Suppressor macrophage treated with lipopolysaccharide for 1 hour (primary cell): Measurements from ENCODE around the gene TMSB15B.
"Not testable (repeated sequence)": the region's sequence is repeated elsewhere in the genome, so short reads cannot be mapped to it uniquely, and the experiment has no call there.

Experiments
- DNase-seq, 3 donors: peaks; one replicate each; pipeline ENCODE4 v3.0.0-alpha.2; 2020 to 2022

The TMSB15B gene

DNA sequence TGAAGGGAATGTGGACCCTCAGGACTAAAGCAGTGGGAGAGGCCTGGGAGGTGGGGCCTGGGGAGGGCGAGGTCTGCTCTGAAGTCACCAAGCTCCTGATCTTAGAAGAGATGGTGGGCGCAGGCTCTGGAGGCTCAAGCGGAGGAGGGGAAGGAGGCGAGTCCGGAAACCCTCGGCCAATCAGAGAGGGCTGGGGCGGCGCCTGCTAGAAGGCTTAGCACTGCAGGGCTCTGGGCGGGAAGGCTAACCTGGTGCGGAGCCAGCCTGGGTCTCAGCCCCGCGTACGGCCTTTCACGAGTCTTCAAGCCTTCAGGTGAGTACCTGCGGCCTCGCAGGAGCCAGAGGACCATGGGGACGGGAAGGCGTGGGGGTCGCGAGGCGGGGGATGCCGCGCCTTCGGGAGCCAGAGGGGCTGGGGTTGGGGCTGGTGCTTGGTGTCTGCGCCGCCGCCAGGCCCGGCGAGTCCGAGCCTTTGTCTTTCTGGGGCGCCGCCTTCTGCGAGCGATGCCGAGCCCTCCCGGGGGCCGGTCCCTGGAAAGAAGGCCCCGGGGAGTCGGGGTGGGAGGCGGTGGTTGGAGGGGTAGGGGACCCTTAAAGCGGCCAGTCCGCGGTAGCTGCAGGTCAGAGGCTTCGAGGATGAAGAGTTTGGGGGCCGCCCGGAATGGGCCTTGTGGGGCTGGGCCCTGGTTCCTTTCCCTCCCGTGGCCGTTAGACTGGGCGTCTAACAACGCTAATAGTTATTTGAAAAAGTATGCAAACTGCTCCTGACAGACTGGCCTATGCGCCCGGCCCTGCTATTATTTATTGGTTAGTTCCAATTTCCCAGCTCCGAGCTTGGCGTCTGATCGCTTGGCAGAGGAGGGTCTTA, at the start of gene TMSB15B:
Gene TMSB15B, plus strand, starts transcription at position 217 of the 868 bp plus-strand sequence.
- not testable (repeated sequence) for DNase-seq

DNA sequence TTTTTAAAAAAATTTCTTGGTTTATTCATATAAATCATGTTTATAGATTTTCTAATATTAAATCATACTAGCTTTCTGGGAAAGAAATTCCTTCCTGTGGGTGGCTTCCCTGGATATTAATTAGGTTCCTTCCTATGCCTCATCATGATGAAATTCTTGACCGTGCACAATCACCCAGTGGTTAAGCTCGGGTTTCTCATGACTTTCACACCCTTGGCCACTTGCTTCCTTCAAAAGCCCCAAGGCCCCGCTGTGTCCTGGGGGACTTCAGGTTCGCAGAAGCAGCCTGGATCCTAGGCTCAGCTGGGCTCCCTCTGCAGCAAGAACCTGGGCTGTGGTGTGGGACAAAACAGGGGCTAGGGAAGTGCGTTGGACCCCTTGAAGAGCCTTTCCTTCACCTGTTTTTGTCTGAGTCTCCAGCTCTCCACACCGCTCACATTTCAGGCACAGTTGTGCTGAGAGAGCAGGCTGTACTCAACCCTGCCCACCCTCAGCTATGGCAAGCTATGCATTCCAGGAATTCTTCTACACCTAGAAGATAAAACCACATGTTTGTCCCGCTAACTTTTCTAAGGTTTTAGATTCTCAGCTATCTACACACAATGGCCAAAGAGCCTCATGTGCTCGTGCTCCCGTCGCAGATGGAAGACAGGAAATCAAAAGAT, 48.9 kb upstream of the TMSB15B start:
- no peak for DNase-seq

DNA sequence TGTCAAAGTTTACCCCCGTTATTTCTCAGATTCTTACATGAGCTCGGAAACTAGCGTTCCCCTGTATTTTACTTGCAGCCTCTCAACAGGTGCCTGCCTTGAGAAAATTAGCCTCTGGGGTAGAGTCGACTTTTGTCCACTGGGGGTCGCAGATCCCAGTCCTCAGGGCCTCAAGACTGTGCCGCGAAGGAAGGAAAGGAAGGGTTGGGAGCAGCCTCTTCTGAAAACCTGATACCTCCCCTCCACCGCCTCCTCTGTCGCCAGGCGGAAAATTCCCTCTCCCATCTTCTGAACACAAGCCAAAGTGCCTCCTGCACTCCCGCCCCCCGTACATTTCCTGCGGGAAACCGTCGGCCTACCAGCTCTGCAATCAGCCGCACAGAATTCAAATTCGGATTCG, 44.4 kb upstream of the TMSB15B start:
- peak; percentile 29 to 61 (median 48) for DNase-seq

DNA sequence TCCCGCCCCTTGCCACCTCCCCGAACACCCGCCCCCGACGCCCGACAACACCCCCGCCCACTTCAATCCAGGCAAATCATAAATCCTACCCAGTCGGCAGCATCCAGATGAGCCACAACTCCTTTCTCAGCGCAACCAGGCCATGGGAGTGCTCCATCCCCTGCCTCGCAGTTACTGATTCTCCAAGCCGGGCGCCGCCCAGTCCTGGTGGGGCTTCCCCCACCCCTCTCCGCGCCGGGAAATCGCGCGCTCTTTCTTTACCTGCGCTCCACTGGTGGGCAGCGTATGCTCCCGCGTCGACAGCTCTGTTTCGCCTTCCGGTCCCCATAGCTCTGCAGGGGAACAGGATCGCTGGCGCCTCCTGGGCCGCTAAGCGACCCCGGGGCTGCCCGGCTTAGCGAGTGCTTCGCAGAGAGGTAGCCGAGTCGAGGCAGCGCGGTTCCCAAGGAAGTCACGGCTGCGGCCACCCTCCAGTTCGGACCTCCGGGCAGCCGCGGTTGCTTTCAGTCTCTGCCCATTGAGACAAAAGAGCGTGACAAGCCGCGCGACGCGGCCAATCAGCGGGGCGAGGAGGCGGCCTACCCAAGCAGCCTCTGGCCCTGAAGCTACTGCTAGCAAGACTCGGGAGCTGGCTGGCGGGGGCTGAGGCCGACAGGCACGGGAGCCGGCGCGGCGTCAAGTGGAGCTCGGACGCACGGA, 43.7 kb upstream of the TMSB15B start:
- peak; percentile 60 to 70 (median 69) for DNase-seq

DNA sequence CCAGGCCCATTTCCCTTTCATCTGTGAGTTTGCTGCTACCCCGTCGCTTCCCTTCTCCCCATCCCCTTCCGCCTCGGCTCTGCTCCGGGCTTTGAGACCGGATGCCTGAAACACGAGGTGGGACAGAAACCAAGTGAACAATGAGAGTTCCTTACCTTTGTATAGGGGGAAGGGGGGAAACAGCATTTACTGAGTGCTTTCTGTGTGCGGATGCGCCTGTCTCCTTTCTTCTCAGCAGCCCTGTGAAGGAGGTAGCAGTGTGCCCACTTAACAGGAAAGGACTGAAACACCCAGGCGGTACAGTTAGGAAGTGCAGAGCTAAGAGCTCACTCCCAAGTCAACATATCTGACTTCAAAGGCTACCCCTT, 43.2 kb upstream of the TMSB15B start:
- peak in 2 of 3 donors; percentile 13 to 18 for DNase-seq

DNA sequence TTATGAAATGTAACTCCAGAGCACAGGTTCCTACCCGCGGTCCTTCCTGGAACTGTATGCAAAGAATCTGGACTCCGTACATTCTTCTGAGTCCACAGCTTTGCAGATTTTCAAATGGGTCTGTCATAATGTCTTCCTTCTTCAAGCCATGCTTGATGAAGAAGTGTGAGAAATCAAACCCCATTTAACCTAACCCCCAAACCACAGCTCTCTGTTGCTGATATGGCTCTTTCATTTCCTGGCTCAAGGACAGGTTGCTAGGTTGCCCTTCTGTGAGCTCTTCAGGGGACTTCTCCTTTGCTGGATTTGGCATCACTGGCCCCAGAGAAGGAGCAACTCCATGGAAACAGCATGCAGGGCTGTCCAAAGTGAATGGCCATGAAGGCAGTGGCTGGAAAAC, 41.9 kb upstream of the TMSB15B start:
- not testable (repeated sequence) for DNase-seq

DNA sequence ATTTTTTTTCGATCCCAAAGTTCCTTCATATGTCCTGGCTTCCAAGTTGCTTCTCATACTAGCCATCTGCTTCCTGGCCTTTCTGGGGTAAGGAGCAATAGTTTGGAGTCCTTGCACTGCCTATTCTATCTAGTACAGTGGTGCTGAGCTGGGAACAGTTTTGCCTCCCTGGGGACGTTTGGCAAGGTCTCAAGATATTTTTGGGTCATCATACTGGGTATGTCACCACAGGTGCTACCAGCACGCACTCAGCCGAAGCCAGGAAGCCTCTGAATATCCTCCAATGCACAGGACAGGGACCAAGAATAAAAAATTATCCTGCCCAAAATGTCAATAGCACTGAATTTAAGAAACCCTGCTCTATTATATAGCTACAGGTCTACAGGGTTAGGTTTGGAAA, 35.4 kb upstream of the TMSB15B start:
- no peak for DNase-seq

DNA sequence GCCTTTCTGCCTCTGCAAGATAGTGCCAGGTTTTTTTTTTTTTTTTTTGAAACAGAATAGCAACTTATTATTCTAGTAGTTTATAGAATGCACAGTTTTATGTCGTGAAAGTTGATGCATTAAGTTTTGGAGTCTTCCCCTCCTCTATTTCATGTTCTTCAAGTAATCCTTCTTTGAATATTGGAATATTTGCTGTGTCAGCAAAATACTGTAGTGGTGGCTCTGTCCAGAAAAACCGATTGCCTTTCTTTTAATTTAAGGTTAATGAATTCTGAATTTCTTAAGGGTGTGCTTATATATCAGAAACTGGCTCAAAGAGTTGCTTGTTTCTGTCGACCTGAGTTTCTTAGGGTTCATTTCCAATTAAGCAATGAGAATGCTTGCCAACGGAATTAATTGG, 34.8 kb upstream of the TMSB15B start:
- DNase-seq: no peak

DNA sequence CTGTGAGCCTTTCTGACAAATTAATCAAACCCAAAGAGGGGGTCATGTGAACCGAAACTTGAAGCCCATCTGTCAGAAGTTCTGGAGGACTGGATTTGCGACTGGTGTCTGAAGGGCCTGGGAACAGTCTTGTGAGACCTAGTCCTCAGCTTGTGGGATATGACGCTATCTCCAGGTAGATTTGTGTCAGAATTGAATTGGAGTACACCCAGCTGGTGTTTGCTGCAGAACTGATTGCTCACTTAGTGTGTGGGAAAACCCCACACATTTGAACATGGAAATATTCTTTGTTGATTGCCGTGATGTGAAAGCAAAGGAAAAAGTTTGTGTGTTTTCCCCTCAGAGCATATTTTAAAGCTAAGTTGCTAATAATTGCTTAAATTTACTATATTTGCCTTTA, 30.3 kb upstream of the TMSB15B start:
- DNase-seq: no peak

DNA sequence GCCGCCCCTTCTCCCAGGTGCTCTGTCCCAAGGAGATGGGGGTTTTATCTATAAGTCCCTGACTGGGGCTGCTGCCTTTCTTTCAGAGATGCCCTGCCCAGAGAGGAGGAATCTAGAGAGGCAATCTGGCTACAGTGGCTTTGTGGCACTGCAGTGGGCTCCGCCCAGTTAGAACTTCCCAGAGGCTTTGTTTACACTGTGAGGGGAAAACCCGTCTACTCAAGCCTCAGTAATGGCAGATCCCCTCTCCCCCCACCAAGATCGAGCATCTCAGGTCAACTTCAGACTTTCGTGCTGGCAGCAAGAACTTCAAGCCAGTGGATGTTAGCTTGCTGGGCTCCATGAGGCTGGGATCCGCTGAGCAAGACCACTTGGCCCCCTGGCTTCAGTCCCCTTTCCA, 22.2 kb upstream of the TMSB15B start:
- DNase-seq: peak in 1 of 3 donors; percentile 2

DNA sequence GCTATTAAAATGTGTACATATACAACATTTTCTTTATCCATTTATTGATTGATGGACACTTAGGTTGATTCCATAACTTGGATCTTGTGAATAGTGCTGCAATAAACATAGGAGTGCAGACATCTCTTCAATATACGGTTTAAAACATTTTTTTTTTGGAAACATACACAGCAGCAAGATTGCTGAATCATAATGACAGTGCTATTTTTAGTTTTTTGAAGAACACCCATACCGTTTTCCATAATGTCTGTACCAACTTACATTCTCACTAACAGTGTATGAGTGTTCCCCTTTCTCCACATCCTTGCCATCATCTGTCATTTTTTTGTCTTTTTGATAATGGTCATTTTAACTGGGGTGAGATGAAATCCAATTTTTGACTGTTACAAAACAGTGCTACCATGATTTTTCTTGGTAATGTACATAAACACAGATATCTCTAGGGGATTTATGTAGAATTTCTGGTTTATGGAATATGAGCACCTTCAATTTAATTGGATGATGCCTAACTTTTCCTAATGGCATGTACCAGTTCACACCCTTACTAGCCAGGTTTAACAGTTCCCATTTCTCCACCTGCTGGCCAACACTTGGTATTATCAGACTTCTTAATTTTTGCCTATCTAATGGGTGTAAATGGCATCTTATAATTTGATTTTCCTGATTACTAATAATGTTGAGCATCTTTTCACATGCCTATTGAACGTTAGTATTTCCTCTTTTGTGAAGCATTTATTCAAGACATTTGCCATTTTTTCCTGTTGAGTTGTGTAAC, 21.0 kb upstream of the TMSB15B start:
- DNase-seq: peak; percentile 26 to 38 (median 36)

DNA sequence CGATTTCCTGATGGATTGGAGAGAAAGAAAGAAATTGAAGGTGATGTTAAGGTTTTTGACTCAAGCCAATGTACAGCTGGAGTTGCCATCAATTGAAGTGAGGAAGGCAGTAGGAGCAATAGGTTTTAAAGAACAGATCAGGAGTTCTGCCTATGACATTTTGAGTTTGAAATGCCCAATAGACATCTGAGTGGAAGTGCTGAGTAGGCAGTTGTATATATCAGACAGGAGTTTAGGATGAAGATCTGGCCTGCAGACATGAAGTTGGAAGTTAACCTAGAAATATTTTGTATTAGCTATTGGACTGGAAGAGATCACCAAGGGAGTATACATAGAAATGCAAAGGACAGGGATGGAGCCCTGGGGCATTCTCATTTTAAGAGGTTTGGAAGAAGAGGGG, 12.9 kb upstream of the TMSB15B start:
- DNase-seq: no peak

DNA sequence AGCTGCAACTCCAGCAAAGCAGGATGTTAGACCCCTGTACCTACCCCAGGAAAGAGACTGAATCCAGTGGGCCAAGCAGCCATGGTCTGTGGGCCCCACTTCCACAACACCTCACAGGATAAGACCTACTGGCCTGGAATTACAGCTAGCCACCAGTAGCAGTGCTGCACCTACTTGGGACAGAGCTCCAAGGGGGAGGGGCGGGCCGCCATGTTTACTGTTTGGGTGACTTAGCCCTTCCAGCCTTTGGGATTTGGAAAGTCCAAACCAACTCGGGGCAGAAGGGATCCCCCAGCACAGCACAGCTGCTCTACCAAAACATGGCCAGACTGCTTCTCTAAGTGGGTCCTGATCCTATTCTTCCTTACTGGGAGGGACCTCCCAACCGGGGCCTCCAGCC, 9.1 kb upstream of the TMSB15B start:
- DNase-seq: no peak

DNA sequence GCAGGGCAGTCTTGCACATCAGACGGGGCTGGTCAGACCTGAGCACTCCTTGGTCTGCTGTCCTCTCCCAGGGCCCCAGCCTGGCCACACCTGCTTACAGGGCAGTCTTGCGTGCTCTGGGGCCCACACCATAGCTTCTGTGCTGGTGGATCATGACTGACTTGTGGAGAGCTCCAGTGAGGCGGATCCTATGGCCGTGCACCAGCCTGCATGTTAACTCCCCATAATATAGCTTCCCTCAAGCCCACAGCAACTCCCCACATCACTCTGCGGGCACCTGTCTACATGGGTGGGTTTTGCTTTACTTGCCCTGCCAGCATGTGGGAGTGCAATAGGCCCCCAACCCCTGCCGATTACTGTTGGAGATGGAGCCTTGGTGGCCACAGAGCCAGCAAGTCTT, 8.2 kb upstream of the TMSB15B start:
- no peak for DNase-seq

DNA sequence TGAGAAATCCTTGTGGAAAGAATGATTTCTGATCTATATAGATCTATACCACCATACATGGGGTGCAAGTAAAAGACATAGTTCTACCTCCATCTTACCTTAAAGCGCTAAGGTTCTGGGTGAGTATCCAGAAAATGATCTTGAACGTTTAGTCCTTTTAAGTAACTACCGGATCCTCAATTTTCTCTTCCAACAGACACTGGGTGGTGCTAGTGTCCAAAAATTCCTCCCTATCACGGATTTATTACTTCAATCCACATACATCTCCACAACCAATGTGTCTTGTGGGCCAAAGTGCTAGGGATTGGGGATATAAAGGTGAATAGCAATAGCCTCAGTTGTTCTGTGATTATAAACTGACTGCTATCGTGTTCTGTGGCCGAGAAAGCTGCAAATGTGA, 1.8 kb upstream of the TMSB15B start:
- DNase-seq: not testable (repeated sequence)

DNA sequence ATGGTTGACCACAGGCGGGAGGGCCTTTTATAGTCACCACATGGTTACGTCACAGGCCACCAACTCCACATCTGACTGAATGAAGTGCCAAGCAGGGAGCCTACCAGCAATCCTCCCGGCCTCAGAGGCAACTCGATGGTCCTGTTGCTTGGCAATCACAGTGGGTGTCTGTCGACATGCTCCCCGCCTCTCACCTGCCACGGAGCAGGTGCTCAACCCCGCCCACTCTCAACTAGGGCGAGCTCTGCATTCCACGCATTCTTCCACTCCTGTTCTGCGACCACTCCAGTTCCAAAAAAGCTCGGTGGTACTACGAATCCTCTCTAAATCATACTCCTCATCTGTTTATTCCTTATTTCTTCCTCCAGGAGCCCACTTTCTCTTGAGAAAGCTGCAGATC, 21.1 kb downstream of the TMSB15B start:
- not testable (repeated sequence) for DNase-seq

DNA sequence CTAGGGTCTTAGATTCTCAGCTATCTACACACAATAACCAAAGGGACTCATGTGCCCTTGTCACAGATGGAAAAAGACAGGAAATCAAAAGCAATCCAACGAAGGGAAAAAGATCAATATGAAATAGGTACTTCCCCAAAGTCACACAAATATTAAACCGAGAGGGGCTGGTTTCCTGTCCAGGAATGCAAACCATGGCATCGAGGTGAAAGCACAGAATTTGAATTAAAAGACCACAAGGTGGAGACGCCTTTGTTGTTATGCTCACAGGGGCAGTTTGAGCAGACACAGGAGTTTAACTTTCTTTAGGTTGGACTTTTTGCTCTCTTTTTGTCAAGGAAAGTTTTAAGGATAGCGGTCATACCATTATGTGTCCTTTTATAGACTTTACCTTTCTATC, 36.8 kb downstream of the TMSB15B start:
- no peak for DNase-seq

DNA sequence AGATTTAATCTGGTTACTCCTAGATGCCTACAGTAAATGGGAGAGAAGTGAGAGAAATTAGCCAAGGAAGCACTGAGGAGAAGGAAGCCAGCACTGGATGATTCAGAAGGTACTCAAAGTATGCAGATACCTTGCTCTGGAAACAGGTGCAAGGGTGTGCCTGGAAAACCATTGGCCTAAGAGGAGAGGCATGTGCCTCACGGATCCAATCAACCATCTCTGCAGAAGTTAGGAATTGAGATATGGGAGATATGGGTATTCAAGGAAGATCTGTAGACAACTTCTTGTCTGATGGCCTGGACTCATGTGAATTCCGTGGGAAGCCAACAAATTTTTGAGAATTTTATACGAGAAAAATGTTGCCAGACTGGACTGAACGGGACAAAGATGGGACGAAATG, 46.4 kb downstream of the TMSB15B start:
- no peak for DNase-seq

DNA sequence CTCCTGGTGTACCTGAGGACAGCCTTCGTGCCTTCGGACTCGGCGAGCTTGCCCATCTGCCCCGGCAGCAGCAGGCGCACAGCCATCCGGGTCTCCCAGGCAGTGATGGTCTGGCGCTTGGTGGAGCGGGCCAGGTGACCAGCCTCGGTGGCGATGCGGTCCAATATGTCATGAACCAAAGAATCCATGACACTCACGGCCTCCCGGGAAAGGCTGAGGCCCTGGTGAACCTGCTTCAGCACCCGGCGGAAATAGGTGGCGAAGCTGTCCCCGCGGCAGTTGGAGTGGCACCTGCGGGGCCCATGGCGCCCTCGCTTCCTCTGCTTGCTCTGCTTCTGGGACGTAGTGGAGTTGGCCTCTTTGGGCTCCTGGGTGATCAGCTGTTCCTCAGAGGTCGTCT, 50.7 kb downstream of the TMSB15B start:
- DNase-seq: no peak

DNA sequence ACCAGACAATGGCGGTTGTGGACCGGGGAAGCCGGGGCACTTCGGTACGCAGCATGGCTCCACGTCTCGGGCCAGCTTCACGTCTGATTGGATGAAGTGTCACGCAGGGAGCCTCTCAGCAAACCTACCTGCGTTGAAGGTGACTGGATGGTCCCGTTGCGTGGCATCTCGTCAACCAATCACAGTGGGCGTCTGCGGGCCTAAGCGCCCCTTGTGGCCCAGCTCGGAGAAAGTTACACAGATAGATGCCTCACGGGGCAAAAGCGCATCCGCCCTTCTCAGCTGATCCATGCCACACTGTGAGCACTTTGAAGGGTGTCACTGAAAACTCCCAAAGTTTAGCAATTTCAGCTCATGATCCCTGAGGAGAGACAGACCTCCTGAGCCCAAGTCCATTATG, 51.2 kb downstream of the TMSB15B start, which contains the start of gene H2BW1:
Gene H2BW1, minus strand, starts transcription at position 103 of the 400 bp plus-strand sequence. CDS start 132 bp downstream, outside the sequence.
- no peak for DNase-seq

DNA sequence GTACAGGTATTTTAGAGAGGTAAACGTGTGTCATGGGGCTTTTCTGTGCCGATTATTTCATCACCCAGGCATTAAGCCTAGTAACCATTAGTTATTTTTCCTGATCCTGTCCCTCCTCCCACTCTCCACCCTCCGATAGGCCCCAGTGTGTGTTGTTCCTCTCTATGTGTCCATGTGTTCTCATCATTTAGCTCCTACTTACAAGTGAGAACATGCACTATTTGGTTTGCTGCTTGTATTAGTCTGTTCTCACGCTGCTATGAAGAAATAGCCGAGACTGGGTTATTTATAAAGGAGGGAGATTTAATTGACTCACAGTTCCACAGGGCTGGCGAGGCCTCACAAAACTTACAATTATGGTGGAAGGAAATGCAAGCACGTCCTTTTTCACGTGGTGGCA, 53.1 kb downstream of the TMSB15B start:
- DNase-seq: not testable (repeated sequence)
